Hindlimb muscle (tissue), 1 donor: Measurements from ENCODE around the gene DISC1. TPM values are rescaled to one million over a fixed set of nuclear protein-coding genes. Genes with fewer than 3 reads are reported as not detected.

Source experiments
- DNase-seq: peaks from one replicate; pipeline ENCODE4 v3.0.0-alpha.2; 2013
- polyA plus RNA-seq: library from polyadenylated mRNA; unstranded; fragments of 120-200 nt; gene quantifications from one replicate; pipeline ENCODE4 v1.2.1, GENCODE V29; 2013; ENCODE audit not compliant: insufficient read length

DISC1 gene
- polyA plus RNA-seq, 1 donor, result 7.3 TPM

DNA sequence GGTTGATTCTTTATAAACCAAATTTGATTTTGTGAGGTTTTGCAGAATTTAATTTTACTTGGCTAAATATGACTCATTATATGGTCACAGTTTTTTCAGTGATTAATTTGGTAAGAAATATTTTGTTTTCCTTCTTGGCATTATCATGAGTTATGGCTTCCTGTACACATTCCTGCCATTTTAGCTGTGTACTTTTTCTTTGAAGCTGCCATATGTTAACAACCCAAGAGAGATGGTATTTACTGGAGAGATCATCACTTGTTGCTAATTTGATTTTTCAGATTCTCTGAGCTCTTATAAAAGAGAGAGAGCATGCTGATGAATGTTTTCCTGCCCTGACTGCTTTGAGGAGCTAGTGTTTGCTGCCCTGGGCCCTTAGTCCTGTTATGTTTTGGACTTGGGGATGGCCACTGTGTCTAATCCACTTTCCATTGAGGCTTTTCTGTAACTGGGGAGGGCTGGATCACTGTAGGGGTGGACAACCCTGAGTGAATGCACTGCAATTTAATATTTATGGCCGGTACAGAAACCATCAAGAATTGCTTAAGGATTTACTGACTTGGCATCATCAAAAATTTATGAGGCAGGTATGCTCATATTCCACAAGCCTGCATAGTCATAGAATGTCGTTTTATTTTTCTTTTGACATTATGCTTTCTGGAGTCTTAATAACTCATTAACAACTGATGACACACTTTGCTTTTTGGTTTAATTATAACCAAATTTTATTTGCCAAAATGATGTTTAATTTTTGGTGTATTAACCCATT lies 200.9 kb downstream of the DISC1 start:
- DNase-seq, result no peak

DNA sequence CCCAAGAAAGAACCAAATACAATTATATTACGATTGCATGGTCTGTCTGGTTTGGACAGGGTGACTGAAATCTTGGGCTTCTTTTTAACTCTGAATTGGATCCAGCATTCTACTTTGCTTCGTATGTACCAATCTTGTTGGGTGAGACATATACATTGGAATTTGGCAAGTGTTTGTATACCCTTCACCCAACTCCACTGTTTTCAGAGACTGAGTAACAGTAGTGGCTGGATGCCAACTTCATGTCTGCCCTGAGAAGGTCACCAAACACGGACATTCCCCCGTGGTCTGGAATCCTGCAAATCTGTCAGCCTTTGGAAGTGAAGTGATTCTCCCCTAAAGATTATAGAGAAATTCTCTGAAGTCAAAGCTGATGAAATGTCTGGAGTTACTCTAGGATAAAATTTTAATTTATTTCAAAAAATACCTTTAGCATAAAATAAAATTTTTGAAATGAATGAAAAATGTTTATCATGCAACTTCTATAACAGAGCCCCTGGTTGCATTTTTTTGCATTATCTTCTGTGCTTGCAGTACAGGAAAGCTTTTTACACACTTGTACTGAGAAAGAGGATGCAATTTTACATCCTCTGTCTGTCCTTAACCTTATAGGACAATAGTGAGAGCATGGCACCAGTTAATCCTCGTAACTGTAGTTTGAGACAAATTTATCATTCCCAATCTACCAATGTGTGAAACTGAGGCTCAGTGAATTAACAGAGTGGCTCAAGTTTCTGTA lies 201.8 kb downstream of the DISC1 start:
- DNase-seq, result no peak

DNA sequence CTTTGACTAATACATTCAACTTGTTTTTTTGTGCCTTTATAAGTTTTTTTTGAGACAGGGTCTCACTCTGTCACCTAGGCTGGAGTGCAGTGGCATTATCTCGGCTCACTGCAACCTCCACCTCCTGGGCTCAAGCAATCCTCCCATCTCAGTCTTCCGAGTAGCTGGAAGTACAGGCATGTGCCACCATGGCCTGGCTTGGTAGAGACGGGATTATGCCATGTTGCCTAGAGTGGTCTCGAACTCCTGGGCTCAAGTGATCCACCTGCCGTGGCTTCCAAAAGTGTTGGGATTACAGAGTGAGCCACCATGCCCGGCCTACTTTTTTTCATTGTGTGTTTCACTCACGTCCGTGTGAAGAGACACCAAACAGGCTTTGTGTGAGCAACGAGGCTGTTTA lies 202.7 kb downstream of the DISC1 start:
- no peak for DNase-seq

DNA sequence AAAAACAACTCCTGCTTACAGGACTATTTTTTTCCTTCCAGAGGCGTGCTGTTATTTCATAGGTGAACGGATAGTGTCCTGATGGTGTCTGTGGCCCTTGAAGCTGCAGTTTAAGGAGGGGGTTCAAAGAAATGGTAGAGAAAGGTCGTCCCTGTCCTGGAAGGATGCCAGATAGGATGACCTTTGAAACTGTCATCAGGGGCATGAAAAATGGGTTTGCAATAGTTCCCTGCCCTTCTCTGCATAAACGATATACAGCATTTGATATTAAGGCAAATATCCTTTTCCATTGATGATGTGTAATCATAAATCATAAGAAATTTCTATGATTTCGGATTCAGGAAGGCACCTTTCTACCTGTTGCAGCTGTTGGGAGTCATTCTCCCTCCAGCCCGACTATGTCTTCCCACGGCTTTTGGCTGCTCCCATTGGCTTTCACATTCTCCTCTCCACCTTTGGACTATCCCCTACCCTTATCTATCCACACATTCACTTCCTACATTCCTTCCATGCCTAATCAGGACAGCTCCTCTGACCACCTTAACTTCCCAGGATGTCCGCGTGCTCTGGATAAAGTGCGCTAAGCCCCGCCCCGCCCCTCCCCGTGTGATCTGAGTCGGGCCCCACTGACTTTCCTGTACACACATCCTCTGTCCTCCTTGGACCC lies 209.8 kb downstream of the DISC1 start:
- no peak for DNase-seq

DNA sequence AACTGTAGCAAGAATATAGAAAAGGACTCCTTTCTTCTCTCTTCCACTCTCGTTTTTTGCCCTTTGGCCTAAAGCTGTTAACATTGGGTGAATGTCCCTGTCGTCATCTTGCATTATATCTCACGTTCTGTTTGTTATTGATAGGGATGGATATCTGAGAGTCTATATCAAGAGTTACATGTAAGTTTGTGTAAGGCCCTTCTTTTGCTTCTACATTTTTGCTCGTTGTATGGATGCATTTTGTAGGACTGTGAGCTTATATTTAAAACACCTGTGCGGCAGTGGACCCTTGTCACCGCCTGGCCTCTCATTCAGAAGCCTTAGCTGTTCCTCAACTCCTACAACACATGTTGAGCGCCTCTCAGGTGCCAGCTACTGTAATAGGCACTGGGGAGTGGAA lies 211.9 kb downstream of the DISC1 start:
- DNase-seq, result no peak

- no peak for DNase-seq
These were observed 213.4 kb downstream of the DISC1 start for GRCh38 chr1:231839999-231840398.

- DNase-seq, result no peak
These were observed 215.2 kb downstream of the DISC1 start for GRCh38 chr1:231841616-231842344.

- DNase-seq, result no peak
These were observed 215.9 kb downstream of the DISC1 start for GRCh38 chr1:231842441-231842840.

GRCh38 chr1:231844986-231845502 lies 218.5 kb downstream of the DISC1 start:
- no peak for DNase-seq

DNA sequence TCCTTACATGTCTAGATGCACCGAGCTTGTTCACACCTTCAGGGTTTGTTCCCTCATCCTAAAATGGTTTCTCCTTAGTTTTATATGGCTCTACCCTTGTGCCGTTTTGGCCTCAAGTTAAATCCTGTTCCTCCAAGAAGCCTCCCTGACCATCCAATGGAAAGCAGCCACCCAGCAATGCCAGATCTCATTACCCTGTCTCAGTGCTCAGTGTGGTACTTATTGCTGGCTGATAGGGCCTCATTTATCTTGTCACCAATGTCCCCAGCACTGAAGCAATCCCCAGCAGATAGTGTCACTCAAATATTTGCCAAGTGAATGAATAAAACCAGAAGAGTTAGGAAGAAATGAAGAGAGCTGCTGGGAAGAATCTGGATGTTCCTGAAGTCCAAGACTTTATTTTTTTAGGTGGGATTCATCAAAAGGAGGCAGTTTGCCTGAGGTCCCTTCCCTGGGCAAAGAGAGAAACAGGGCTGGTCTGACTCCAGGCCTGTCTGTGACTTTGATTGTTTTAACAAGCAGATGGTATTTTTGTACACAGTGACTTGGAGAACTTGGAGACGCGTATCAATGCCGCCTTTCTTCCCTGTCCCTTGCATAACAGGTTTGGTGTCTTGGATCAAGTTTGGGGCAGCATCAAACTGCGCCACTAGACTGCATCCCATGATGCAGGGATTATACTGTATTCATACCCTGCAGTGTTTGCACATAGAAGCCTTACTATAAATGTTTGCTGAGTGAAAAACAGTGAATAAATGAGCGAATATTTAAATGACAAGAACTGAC lies 221.2 kb downstream of the DISC1 start:
- no peak for DNase-seq

- DNase-seq, result no peak
These were observed 223.4 kb downstream of the DISC1 start for GRCh38 chr1:231849981-231850380.

DNA sequence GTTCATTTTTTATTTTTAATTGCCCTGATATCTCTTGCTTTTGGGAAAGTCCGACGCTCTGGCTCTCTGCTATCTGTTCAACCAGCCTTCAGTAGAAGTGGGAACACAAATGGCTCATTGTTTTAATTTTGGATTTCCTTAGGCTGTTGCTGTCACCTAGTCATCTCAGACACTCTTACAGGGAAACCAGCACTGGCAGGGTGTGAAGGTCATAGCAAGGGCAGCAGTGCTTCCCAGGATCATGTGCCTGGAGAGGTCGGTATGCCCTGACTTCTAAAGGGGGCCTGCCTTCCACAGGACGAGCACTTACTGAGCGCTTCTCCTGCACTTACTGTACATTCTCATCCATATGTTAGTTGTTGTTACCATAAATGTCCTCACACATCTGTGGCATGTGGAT lies 224.2 kb downstream of the DISC1 start:
- no peak for DNase-seq

DNA sequence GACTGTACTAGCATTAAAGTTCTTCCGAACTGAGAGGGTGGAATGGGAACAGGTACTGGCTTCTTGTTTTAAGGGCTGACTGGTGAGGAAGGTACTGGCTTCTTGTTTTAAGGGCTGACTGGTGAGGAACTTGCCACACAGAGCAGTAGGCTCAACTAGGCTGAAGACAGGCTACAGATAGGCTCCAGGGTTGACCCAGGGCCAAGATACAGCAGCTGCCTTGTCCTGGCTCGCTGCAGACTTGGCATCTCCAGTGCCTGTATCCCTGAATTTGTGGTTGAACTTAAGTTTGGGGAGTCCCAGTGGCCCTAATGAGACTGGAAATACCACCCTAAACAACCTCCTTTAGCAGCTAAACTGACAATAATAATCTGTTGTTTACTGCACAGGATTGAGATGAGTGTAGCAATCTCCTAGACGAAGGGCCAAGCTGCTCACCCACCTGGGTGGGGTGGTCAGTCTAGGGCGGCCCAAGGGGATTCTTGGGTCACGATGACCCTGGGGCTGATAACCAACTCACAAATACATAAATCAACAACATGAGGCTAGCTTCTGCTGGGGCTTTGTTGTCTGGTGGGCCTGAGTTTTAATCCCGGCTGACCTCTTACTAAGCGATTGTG lies 227.1 kb downstream of the DISC1 start:
- no peak for DNase-seq

DNA sequence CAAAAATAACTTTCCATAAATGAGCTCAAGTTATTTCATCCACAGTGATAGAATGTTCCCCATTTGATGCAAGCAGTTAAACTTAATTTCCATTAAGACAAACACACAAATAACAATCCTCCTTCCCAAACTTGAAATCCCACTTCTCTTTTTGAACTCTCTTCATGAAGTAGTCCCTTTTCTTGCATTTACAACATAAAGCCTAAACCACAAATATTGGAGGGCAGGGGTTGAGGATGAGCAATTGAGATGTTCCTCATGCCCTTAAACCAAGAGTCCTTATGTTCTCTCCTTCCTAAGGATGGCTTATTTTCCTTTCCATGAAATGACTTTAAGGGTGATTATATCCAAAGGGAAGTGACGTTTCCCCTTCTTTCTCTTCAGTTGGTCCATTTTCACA lies 228.8 kb downstream of the DISC1 start:
- DNase-seq, result no peak

GRCh38 chr1:231855926-231856325 lies 229.3 kb downstream of the DISC1 start:
- no peak for DNase-seq

GRCh38 chr1:231856426-231856825 lies 229.8 kb downstream of the DISC1 start:
- DNase-seq, result no peak

DNA sequence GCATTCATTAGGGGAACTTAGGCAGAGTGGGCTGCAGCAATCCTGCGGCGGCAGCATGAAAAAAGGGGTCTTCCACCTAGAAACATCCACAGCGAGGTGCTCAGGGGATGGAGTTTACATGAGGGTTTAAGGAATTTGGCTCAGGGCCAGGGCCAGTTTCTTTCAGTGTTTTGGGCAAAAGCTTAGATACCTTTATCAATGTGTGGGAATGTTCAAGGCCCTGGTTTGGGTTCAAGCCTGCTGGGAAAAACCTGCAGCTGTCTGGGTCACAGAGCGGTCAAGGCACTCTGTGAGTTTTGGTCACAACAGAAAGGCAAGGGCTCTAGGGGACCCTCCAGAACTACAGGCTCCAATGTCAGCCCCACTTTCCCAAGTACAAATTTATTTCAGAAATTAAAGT lies 230.3 kb downstream of the DISC1 start:
- no peak for DNase-seq

- no peak for DNase-seq
These were observed 231.1 kb downstream of the DISC1 start for GRCh38 chr1:231857609-231858135.

GRCh38 chr1:231860221-231861088 lies 233.9 kb downstream of the DISC1 start:
- DNase-seq, result no peak
